Amygdala (tissue), 56 donors: ENCODE results near the gene C1orf198.
"Not testable (repeated sequence)": the region's sequence is repeated elsewhere in the genome, so short reads cannot be mapped to it uniquely, and the experiment has no call there.

ENCODE experiments used
- DNase-seq, 56 donors: peaks; one replicate each; lab custom pipeline; 2025; lab: John Stamatoyannopoulos, UW

C1orf198 gene

GRCh38 chr1:230863449-230863848 is 4.9 kb downstream of the C1orf198 start:
- peak in 26 of 56 donors; percentile 19 to 72 (median 34) for DNase-seq

- no peak for DNase-seq
Measured at GRCh38 chr1:230861970-230862595, 6.2 kb downstream of the C1orf198 start.

- no peak for DNase-seq
Measured at GRCh38 chr1:230861489-230861888, 6.8 kb downstream of the C1orf198 start.

- no peak for DNase-seq
Measured at GRCh38 chr1:230860617-230861384, 7.5 kb downstream of the C1orf198 start.

- DNase-seq: peak in 54 of 56 donors; percentile 24 to 94 (median 78)
Measured at GRCh38 chr1:230858918-230859729, 9.2 kb downstream of the C1orf198 start.

- no peak for DNase-seq
Measured at GRCh38 chr1:230858236-230858820, 10.0 kb downstream of the C1orf198 start.

- DNase-seq: no peak
Measured at GRCh38 chr1:230857822-230858221, 10.5 kb downstream of the C1orf198 start.

GRCh38 chr1:230857077-230857476 is 11.2 kb downstream of the C1orf198 start:
- DNase-seq: peak in 48 of 56 donors; percentile 29 to 89 (median 72)

GRCh38 chr1:230855886-230856285 is 12.4 kb downstream of the C1orf198 start:
- DNase-seq: peak in 17 of 56 donors; percentile 18 to 79 (median 34)

GRCh38 chr1:230854423-230854822 is 13.9 kb downstream of the C1orf198 start:
- no peak for DNase-seq

GRCh38 chr1:230853731-230854130 is 14.6 kb downstream of the C1orf198 start:
- DNase-seq: no peak

GRCh38 chr1:230852959-230853358 is 15.4 kb downstream of the C1orf198 start:
- DNase-seq: no peak

GRCh38 chr1:230851291-230851691 is 17.0 kb downstream of the C1orf198 start:
- DNase-seq: no peak

GRCh38 chr1:230850547-230850946 is 17.8 kb downstream of the C1orf198 start:
- DNase-seq: no peak

- DNase-seq: peak in 8 of 56 donors; percentile 26 to 52 (median 36)
Measured at GRCh38 chr1:230849451-230850224, 18.7 kb downstream of the C1orf198 start.

GRCh38 chr1:230848235-230848634 is 20.1 kb downstream of the C1orf198 start:
- DNase-seq: no peak

- DNase-seq: not testable (repeated sequence)
Measured at GRCh38 chr1:230845184-230845583, 23.1 kb downstream of the C1orf198 start.

- no peak for DNase-seq
Measured at GRCh38 chr1:230844561-230844960, 23.8 kb downstream of the C1orf198 start.

GRCh38 chr1:230843503-230844309 is 24.6 kb downstream of the C1orf198 start:
- no peak for DNase-seq
